Neuronal stem cell (in vitro differentiated cells): ENCODE results near the gene SPINT1.
A peak's percentile ranks its signal among the peaks of the same experiment; 100 is the strongest.

ENCODE experiments used
- DNase-seq: peaks from one replicate; pipeline ENCODE4 v3.0.0-alpha.2; 2013; ENCODE audit warnings: low spot score
- H2AFZ ChIP-seq: one replicate; pipeline ENCODE4 v1.6.1; 2013; ENCODE audit warnings: mild to moderate bottlenecking, low read length, inconsistent platforms
- H2AK5ac ChIP-seq: 2 replicates; pipeline ENCODE4 v1.6.1; 2013; ENCODE audit warnings: low read depth, mild to moderate bottlenecking, inconsistent platforms, low read length, moderate library complexity, mixed read lengths
- H2BK120ac ChIP-seq: 2 replicates; pipeline ENCODE4 v1.6.1; 2013; ENCODE audit warnings: low read depth, mild to moderate bottlenecking, inconsistent platforms, low read length, moderate library complexity, mixed read lengths
- H2BK12ac ChIP-seq: one replicate; pipeline ENCODE4 v1.6.1; 2013; ENCODE audit warnings: low read length, inconsistent platforms
- H2BK15ac ChIP-seq: 2 replicates; pipeline ENCODE4 v1.6.1; 2013; ENCODE audit warnings: mild to moderate bottlenecking, low read length, inconsistent platforms, mixed read lengths
- H2BK5ac ChIP-seq: one replicate; pipeline ENCODE4 v1.6.1; 2013; ENCODE audit warnings: inconsistent platforms, mild to moderate bottlenecking, low read length, moderate library complexity
- H3K14ac ChIP-seq: one replicate; pipeline ENCODE4 v1.6.1; 2013; ENCODE audit warnings: low read length, inconsistent platforms
- H3K18ac ChIP-seq: 2 replicates; pipeline ENCODE4 v1.6.1; 2013; ENCODE audit warnings: low read length, inconsistent platforms
- H3K23ac ChIP-seq: 2 replicates; pipeline ENCODE4 v1.6.1; 2013; ENCODE audit warnings: low read depth, mild to moderate bottlenecking, mixed read lengths, low read length, inconsistent platforms; ENCODE audit not compliant: poor library complexity
- H3K27ac ChIP-seq: replicated peaks from 3 replicates; pipeline ENCODE4 v1.5.1; 2013; ENCODE audit warnings: low read length, inconsistent platforms
- H3K27me3 ChIP-seq, 3 experiments: 2 replicates each; pipeline ENCODE4 v1.6.1; 2013; ENCODE audit warnings: low read length in 3 of 3, mild to moderate bottlenecking in 2 of 3, inconsistent platforms in 1 of 3, low read depth in 1 of 3, mixed read lengths in 1 of 3, moderate library complexity in 1 of 3; ENCODE audit not compliant: control insufficient read depth in 3 of 3, insufficient read depth in 3 of 3
- H3K36me3 ChIP-seq, 2 donors: replicated peaks in 1 of 2; 2 replicates each; pipeline ENCODE4 v1.6.1; 2013; ENCODE audit warnings: low read length in 2 of 2; ENCODE audit not compliant: control insufficient read depth in 2 of 2, insufficient read depth in 2 of 2
- H3K4ac ChIP-seq: 2 replicates; pipeline ENCODE4 v1.6.1; 2013; ENCODE audit warnings: inconsistent platforms, mild to moderate bottlenecking, low read length, moderate library complexity
- H3K4me1 ChIP-seq, 2 donors: 1 replicate in 1 of 2; 2 replicates in 1 of 2; pipeline ENCODE4 v1.6.1; 2013; ENCODE audit warnings: low read length in 2 of 2, low read depth in 1 of 2; ENCODE audit not compliant: control insufficient read depth in 2 of 2, insufficient read depth in 1 of 2
- H3K4me2 ChIP-seq: one replicate; pipeline ENCODE4 v1.6.1; 2013; ENCODE audit warnings: mild to moderate bottlenecking, low read length, inconsistent platforms; ENCODE audit not compliant: insufficient read depth, poor library complexity, severe bottlenecking
- H3K4me3 ChIP-seq, 2 donors: 2 replicates each; pipeline ENCODE4 v1.5.1; 2013; ENCODE audit warnings: low read length in 2 of 2, mild to moderate bottlenecking in 2 of 2, inconsistent platforms in 1 of 2, moderate library complexity in 1 of 2
- H3K79me1 ChIP-seq: one replicate; pipeline ENCODE4 v1.6.1; 2013; ENCODE audit warnings: low read depth, mild to moderate bottlenecking, inconsistent platforms, low read length, moderate library complexity
- H3K9ac ChIP-seq: one replicate; pipeline ENCODE4 v1.6.1; 2013; ENCODE audit warnings: mild to moderate bottlenecking, low read depth, low read length, inconsistent platforms; ENCODE audit not compliant: poor library complexity
- H3K9me3 ChIP-seq, 2 donors: replicated peaks in 1 of 2; 2 replicates each; pipeline versions ENCODE3 to v1.6.1; 2013; ENCODE audit warnings: low read length in 2 of 2, mild to moderate bottlenecking in 2 of 2, inconsistent platforms in 1 of 2, low read depth in 1 of 2, mixed read lengths in 1 of 2, moderate library complexity in 1 of 2; ENCODE audit not compliant: control insufficient read depth in 2 of 2, insufficient read depth in 1 of 2
- H4K8ac ChIP-seq: one replicate; pipeline ENCODE4 v1.6.1; 2013; ENCODE audit warnings: low read depth, mild to moderate bottlenecking, inconsistent platforms, low read length, moderate library complexity
- H4K91ac ChIP-seq: one replicate; pipeline ENCODE4 v1.6.1; 2013; ENCODE audit warnings: low read length, low read depth, mild to moderate bottlenecking, inconsistent platforms; ENCODE audit not compliant: poor library complexity
- WGBS, 2 donors: extraction: QIAGEN DNeasy Blood & Tissue Kit; methylation state at CpG; one replicate each; pipeline ENCODE4 v1.1.7; 2013; ENCODE audit warnings: missing lambda C conversion rate in 2 of 2, mixed read lengths in 1 of 2; ENCODE audit not compliant: insufficient read length in 2 of 2, insufficient replicate concordance in 1 of 2; ENCODE audit errors: extremely low coverage in 2 of 2; 5-methylcytosine and 5-hydroxymethylcytosine counted together

The SPINT1 gene

DNA sequence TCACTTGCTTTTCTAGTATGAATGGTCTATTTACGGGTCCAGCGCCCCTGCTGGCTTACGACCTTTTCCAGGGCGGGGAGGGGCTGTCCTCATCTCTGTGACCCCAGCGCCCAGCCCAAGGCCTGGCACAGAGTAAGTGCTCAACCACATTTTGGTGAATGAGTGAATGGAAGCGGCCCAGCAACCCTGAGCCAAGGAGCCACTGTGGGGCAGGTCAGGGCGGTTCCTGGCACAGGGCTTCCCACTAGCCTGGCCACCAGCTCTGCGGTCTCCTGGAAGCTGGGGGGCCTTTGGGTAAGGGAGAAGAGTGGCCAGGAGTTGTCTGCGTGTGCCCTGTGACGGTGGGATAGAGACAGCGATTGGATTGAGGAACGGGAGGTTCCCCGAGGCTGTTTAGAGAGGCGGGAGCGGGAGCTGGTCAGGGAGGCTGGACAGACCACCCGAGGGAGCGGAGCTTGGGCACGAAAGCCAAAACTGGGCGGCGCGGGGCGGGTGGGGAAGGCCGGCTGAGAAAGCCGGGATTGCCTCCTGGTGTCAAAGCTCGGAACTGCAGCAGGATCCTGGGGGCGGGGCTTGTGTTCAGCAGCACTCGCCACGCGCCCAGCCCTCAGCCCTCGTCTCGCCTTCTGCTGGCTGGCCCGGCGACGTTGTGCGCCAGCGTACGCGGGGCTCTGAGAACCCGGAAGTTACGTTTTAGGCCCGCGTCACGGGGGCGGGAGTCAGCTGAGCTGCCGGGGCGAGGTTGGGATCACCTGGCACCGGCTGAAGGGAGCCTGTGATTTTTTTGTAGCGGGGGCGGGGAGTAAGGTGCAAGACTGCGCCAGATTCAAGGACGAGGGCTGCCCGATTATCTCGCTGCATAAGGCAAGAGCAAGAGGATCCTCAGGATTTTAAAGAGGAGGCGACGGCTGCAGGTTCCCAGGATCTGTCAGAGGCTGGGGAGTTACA is 50.2 kb downstream of the SPINT1 start, which contains the start of gene VPS18:
VPS18 (plus strand) TSS at position 718 of the 948 bp plus-strand sequence. CDS start 319 bp downstream, outside the sequence.
- Histone ChIP-seq H2BK120ac (no peak within 1 kb of the TSS), H2AK5ac (peak within 1 kb of the TSS; percentile 32), H3K4me1 (peaks cover 7 to 13% of the 10 kb centered on the region in 2 donors), H3K14ac (peak within 1 kb of the TSS; percentile 90), H2BK15ac (peak within 1 kb of the TSS; percentile 62), H3K79me1 (peaks cover 4% of the 10 kb centered on the region), H4K91ac (no peak within 1 kb of the TSS), H2BK5ac (peak within 1 kb of the TSS; percentile 78), H3K27ac (no peak within 1 kb of the TSS), H3K4ac (peak within 1 kb of the TSS; percentile 44), H3K9ac (peak within 1 kb of the TSS; percentile 87), H3K9me3 (no peaks in the 10 kb centered on the region), H3K36me3 (peaks cover 8 to 29% of the 10 kb centered on the region in 2 donors), H3K4me3 (peak within 1 kb of the TSS; percentile 88 to 96), H3K27me3 (peaks cover 0 to 9% (median 3%) of the 10 kb centered on the region in 3 experiments), H3K4me2 (peak within 1 kb of the TSS; percentile 83), H2BK12ac (peak within 1 kb of the TSS; percentile 69), H3K18ac (peak within 1 kb of the TSS; percentile 92), H2AFZ (peak within 1 kb of the TSS; percentile 94), H3K23ac (peak within 1 kb of the TSS; percentile 49), H4K8ac (peak within 1 kb of the TSS; percentile 78)
- no CpG with 5 or more reads among the region's 55 CpGs for WGBS, 2 donors
- DNase-seq = peak; percentile 97

DNA sequence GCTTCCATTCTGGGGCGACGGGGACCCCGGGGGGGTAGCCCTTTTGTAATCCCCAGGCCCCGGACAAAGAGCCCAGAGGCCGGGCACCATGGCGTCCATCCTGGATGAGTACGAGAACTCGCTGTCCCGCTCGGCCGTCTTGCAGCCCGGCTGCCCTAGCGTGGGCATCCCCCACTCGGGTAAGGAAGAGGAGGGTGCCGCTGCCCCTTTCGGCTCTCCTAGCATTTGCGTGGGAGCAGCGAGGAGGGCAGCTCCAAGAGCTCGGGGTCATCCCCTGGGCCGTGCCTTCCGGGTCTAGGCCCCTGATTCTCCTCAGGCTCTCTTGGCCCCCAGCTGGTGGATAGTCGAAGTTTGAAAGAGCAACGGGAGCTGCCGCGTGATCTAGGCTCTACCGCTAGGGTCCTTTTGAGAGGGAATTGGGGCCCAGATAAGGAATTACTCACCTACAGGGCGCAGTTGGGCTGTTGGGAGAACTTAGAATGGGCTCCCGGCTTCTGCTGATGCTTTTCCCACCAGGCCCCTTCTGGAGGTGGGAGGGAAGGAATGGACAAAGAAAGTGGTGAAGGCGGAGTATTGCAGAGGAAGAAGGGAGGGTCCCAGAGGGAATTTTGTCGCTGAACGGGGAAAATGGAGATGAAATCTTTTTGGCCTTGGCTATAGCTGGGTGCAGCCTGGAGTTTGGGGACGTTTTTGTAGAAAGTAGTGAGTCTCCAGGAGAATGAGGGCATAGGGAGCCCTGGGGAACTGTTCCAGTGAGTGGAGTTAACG is 51.0 kb downstream of the SPINT1 start:
- no peaks in the 10 kb centered on the region for H3K9me3 ChIP-seq
- no peak overlapping the region for H2BK15ac ChIP-seq
- H4K8ac ChIP-seq = no peak overlapping the region
- H3K79me1 ChIP-seq = peaks cover 9% of the 10 kb centered on the region
- H3K18ac ChIP-seq = peak overlapping the region; percentile 40
- WGBS, 2 donors = no CpG with 5 or more reads among the region's 33 CpGs
- no peak overlapping the region for H3K27ac ChIP-seq
- H3K4me3 ChIP-seq = peak overlapping the region; percentile 88 to 96
- H3K9ac ChIP-seq = peak overlapping the region; percentile 87
- H4K91ac ChIP-seq = no peak overlapping the region
- H2BK120ac ChIP-seq = no peak overlapping the region
- no peak overlapping the region for H3K23ac ChIP-seq
- no peak overlapping the region for H2BK12ac ChIP-seq
- peaks cover 15 to 38% of the 10 kb centered on the region in 2 donors for H3K36me3 ChIP-seq
- no peak overlapping the region for H3K4ac ChIP-seq
- H2BK5ac ChIP-seq = no peak overlapping the region
- peak overlapping the region; percentile 73 for H3K14ac ChIP-seq
- peak overlapping the region; percentile 83 for H3K4me2 ChIP-seq
- peaks cover 0 to 9% (median 3%) of the 10 kb centered on the region in 3 experiments for H3K27me3 ChIP-seq
- peak overlapping the region; percentile 94 for H2AFZ ChIP-seq
- no peak overlapping the region for H2AK5ac ChIP-seq
- H3K4me1 ChIP-seq = peaks cover 7 to 13% of the 10 kb centered on the region in 2 donors
- DNase-seq = peak; percentile 50

DNA sequence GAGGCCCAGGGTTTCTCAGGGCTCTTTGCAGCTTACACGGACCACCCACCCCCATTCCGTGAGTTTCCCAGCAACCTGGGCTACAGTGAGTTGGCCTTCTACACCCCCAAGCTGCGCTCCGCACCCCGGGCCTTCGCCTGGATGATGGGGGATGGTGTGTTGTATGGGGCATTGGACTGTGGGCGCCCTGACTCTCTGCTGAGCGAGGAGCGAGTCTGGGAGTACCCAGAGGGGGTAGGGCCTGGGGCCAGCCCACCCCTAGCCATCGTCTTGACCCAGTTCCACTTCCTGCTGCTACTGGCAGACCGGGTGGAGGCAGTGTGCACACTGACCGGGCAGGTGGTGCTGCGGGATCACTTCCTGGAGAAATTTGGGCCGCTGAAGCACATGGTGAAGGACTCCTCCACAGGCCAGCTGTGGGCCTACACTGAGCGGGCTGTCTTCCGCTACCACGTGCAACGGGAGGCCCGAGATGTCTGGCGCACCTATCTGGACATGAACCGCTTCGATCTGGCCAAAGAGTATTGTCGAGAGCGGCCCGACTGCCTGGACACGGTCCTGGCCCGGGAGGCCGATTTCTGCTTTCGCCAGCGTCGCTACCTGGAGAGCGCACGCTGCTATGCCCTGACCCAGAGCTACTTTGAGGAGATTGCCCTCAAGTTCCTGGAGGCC is 55.8 kb downstream of the SPINT1 start:
- no peak overlapping the region for H2BK5ac ChIP-seq
- no peak for DNase-seq
- H3K36me3 ChIP-seq = peaks cover 46 to 74% of the 10 kb centered on the region in 2 donors
- peak overlapping the region; percentile 21 for H3K9ac ChIP-seq
- no peaks in the 10 kb centered on the region for H3K9me3 ChIP-seq
- no peaks in the 10 kb centered on the region for H3K27me3 ChIP-seq
- peaks cover 23% of the 10 kb centered on the region for H3K79me1 ChIP-seq
- H4K8ac ChIP-seq = no peak overlapping the region
- H2AFZ ChIP-seq = no peak overlapping the region
- no CpG with 5 or more reads among the region's 33 CpGs for WGBS, 2 donors
- peaks cover 7% of the 10 kb centered on the region in 2 donors for H3K4me1 ChIP-seq
- H3K23ac ChIP-seq = no peak overlapping the region
- H3K18ac ChIP-seq = no peak overlapping the region
- no peak overlapping the region for H2AK5ac ChIP-seq
- no peak overlapping the region for H4K91ac ChIP-seq
- H2BK12ac ChIP-seq = no peak overlapping the region
- no peak overlapping the region for H2BK120ac ChIP-seq
- H3K27ac ChIP-seq = no peak overlapping the region
- H3K14ac ChIP-seq = no peak overlapping the region
- H3K4me3 ChIP-seq = no peak overlapping the region
- H3K4ac ChIP-seq = no peak overlapping the region
- H3K4me2 ChIP-seq = no peak overlapping the region
- no peak overlapping the region for H2BK15ac ChIP-seq
